CD14-positive monocyte (primary cell): ENCODE results near the gene TJP3. TPM values are rescaled to one million over a fixed set of nuclear protein-coding genes. Genes with fewer than 3 reads are reported as not detected.

Experiments
- DNase-seq, 3 donors: peaks; one replicate each; pipeline ENCODE4 v3.0.0-alpha.2; 2011 to 2022
- H2AFZ ChIP-seq: 2 replicates; pipeline ENCODE4 v1.6.0; 2012; ENCODE audit warnings: mild to moderate bottlenecking, low read depth, low read length, inconsistent platforms; ENCODE audit not compliant: insufficient read depth, poor library complexity, severe bottlenecking
- H3K27ac ChIP-seq, 2 donors: 1 replicate in 1 of 2; 2 replicates in 1 of 2; pipeline ENCODE4 v1.5.1; 2012 to 2013; ENCODE audit warnings: low read length in 2 of 2, control low read depth in 1 of 2, inconsistent platforms in 1 of 2, low read depth in 1 of 2, mild to moderate bottlenecking in 1 of 2
- H3K27me3 ChIP-seq, 2 donors: one replicate each; pipeline versions ENCODE4 v1.6.0 to v1.6.1; 2011 to 2013; ENCODE audit warnings: low read length in 2 of 2; ENCODE audit not compliant: control insufficient read depth in 2 of 2, insufficient read depth in 2 of 2
- H3K36me3 ChIP-seq, 2 donors: replicated peaks in 1 of 2; 1 replicate in 1 of 2; 2 replicates in 1 of 2; pipeline versions ENCODE4 v1.5.1 to v1.6.1; 2012 to 2013; ENCODE audit warnings: low read length in 2 of 2, control low read depth in 1 of 2, inconsistent platforms in 1 of 2, mild to moderate bottlenecking in 1 of 2; ENCODE audit not compliant: insufficient read depth in 2 of 2, control insufficient read depth in 1 of 2
- H3K4me1 ChIP-seq, 2 donors: 1 replicate in 1 of 2; 2 replicates in 1 of 2; pipeline versions ENCODE4 v1.5.1 to v1.6.1; 2012 to 2013; ENCODE audit warnings: low read length in 2 of 2, control low read depth in 1 of 2, inconsistent platforms in 1 of 2, mild to moderate bottlenecking in 1 of 2, moderate library complexity in 1 of 2; ENCODE audit not compliant: insufficient read depth in 2 of 2, control insufficient read depth in 1 of 2
- H3K4me2 ChIP-seq: replicated peaks from 2 replicates; pipeline ENCODE3; 2012; ENCODE audit warnings: low read length, moderate library complexity, mild to moderate bottlenecking; ENCODE audit not compliant: poor library complexity, severe bottlenecking; ENCODE audit errors: extremely low read depth
- H3K4me3 ChIP-seq, 3 experiments: fragments of 200-600 bp in 1 of 3; sonication (generic) in 1 of 3; replicated peaks in 1 of 3; 1 replicate in 2 of 3; 2 replicates in 1 of 3; pipeline ENCODE4 v1.5.1; 2011 to 2013; ENCODE audit warnings: low read length in 3 of 3, mild to moderate bottlenecking in 3 of 3, control low read depth in 2 of 3, low read depth in 2 of 3, inconsistent platforms in 1 of 3, moderate library complexity in 1 of 3
- H3K79me2 ChIP-seq: 2 replicates; pipeline ENCODE4 v1.6.0; 2012; ENCODE audit warnings: mild to moderate bottlenecking, control low read depth, inconsistent platforms, low read length, moderate library complexity; ENCODE audit not compliant: insufficient read depth
- H3K9ac ChIP-seq: 2 replicates; pipeline ENCODE4 v1.6.0; 2017; ENCODE audit warnings: low read length, mild to moderate bottlenecking; ENCODE audit not compliant: insufficient read depth, poor library complexity, severe bottlenecking
- H3K9me3 ChIP-seq, 2 donors: replicated peaks in 1 of 2; 1 replicate in 1 of 2; 2 replicates in 1 of 2; pipeline versions ENCODE4 v1.5.1 to v1.6.1; 2012 to 2013; ENCODE audit warnings: low read length in 2 of 2, control low read depth in 1 of 2; ENCODE audit not compliant: control insufficient read depth in 1 of 2, insufficient read depth in 1 of 2
- H4K20me1 ChIP-seq: 2 replicates; pipeline ENCODE4 v1.6.0; 2012; ENCODE audit warnings: mild to moderate bottlenecking, low read length, control low read depth, moderate library complexity; ENCODE audit not compliant: insufficient read depth
- H3K27ac Mint-ChIP-seq, 7 donors: one replicate each; pipeline ENCODE4 v1.8.0; 2020; ENCODE audit warnings: mild to moderate bottlenecking in 7 of 7, mixed read lengths in 7 of 7, moderate library complexity in 6 of 7, inconsistent platforms in 2 of 7
- H3K27me3 Mint-ChIP-seq, 3 donors: one replicate each; pipeline ENCODE4 v1.8.0; 2021 to 2022; ENCODE audit warnings: low read depth in 3 of 3, mild to moderate bottlenecking in 3 of 3, mixed read lengths in 3 of 3, moderate library complexity in 3 of 3, inconsistent platforms in 1 of 3
- H3K36me3 Mint-ChIP-seq, 2 donors: one replicate each; pipeline ENCODE4 v1.8.0; 2020; ENCODE audit warnings: mixed read lengths in 2 of 2, inconsistent platforms in 1 of 2, mild to moderate bottlenecking in 1 of 2
- H3K4me1 Mint-ChIP-seq: one replicate; pipeline ENCODE4 v1.8.0; 2020; ENCODE audit warnings: mild to moderate bottlenecking, mixed read lengths
- H3K4me3 Mint-ChIP-seq, 2 donors: one replicate each; pipeline ENCODE4 v1.8.0; 2020; ENCODE audit warnings: mild to moderate bottlenecking in 2 of 2, mixed read lengths in 2 of 2, moderate library complexity in 1 of 2
- H3K9me3 Mint-ChIP-seq, 7 donors: one replicate each; pipeline ENCODE4 v1.8.0; 2020 to 2022; ENCODE audit warnings: mixed read lengths in 7 of 7, mild to moderate bottlenecking in 6 of 7, moderate library complexity in 6 of 7, inconsistent platforms in 2 of 7
- WGBS: methylation state at CpG from one replicate; pipeline ENCODE4 v1.1.5; 2013; ENCODE audit warnings: missing lambda C conversion rate; ENCODE audit not compliant: insufficient coverage; 5-methylcytosine and 5-hydroxymethylcytosine counted together
- intact Hi-C, 2 donors: fragments of 100-400 bp; cut with micrococcal nuclease; formaldehyde crosslinking; loops; one replicate each; pipeline versions ENCODE4 v1.15.0 to v1.15.1; 2023
- polyA plus RNA-seq, 3 donors: library from polyadenylated mRNA; depleted of rRNA in 1 of 3; unstranded in 2 of 3; stranded (reverse) in 1 of 3; fragments of 300-500 nt in 2 of 3; fragments of >200 nt in 1 of 3; fragmentation: Illumina TruSeq in 2 of 3; gene quantifications; 1 replicate in 2 of 3; 2 replicates in 1 of 3; pipeline ENCODE4 v1.2.3, GENCODE V29; 2012 to 2021
- TF ChIP-seq, protein P1 (sequence below): fragments of 200-600 bp; IDR thresholded peaks from one replicate; pipeline ENCODE4 v1.8.0; 2022; ENCODE audit warnings: antibody characterized with exemption, mild to moderate bottlenecking

Gene TJP3
- polyA plus RNA-seq, 3 donors, result 0.01 TPM; not detected in 2

GRCh38 chr19:3771000-3771905, 63.1 kb downstream of the TJP3 start:
- TF ChIP-seq, protein P1, sequence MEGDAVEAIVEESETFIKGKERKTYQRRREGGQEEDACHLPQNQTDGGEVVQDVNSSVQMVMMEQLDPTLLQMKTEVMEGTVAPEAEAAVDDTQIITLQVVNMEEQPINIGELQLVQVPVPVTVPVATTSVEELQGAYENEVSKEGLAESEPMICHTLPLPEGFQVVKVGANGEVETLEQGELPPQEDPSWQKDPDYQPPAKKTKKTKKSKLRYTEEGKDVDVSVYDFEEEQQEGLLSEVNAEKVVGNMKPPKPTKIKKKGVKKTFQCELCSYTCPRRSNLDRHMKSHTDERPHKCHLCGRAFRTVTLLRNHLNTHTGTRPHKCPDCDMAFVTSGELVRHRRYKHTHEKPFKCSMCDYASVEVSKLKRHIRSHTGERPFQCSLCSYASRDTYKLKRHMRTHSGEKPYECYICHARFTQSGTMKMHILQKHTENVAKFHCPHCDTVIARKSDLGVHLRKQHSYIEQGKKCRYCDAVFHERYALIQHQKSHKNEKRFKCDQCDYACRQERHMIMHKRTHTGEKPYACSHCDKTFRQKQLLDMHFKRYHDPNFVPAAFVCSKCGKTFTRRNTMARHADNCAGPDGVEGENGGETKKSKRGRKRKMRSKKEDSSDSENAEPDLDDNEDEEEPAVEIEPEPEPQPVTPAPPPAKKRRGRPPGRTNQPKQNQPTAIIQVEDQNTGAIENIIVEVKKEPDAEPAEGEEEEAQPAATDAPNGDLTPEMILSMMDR, result no peak
- Histone ChIP-seq H2AFZ (no peak overlapping the region), H3K27me3 (no peaks in the 10 kb centered on the region), H3K4me1 (no peaks in the 10 kb centered on the region), H3K36me3 (peaks cover 35 to 38% of the 10 kb centered on the region in 2 donors), H3K4me3 (no peak overlapping the region), H3K79me2 (no peaks in the 10 kb centered on the region), H3K9ac (no peak overlapping the region), H4K20me1 (peaks cover 13% of the 10 kb centered on the region), H3K9me3 (no peaks in the 10 kb centered on the region), H3K4me2 (no peak overlapping the region), H3K27ac (no peak overlapping the region)
- Mint-ChIP-seq H3K4me1 (no peaks in the 10 kb centered on the region), H3K4me3 (no peak overlapping the region), H3K36me3 (peaks cover 17 to 38% of the 10 kb centered on the region in 2 donors), H3K9me3 (peaks cover 0 to 3% (median 1%) of the 10 kb centered on the region in 7 donors), H3K27ac (no peak overlapping the region), H3K27me3 (peaks cover 0 to 10% (median 0%) of the 10 kb centered on the region in 3 donors)
- intact Hi-C loops, result no loop called here
- no peak for DNase-seq
- 92% methylated on average over 27 of the region's 35 CpGs for WGBS

GRCh38 chr19:3771906-3772455, 63.8 kb downstream of the TJP3 start, which contains the start of gene RAX2:
TSS of gene RAX2 (minus strand) at chr19:3772228. CDS start at chr19:3771742, 486 bp downstream.
- no peaks in the 10 kb centered on the region for H3K27me3 ChIP-seq
- H3K9ac ChIP-seq, result no peak within 1 kb of the TSS
- TF ChIP-seq, protein P1, result no peak
- no peaks in the 10 kb centered on the region for H3K9me3 ChIP-seq
- Mint-ChIP-seq H3K4me3 (no peak within 1 kb of the TSS), H3K36me3 (peaks cover 11 to 31% of the 10 kb centered on the region in 2 donors), H3K4me1 (no peaks in the 10 kb centered on the region), H3K27ac (peak within 1 kb of the TSS in 1 of 7 donors; percentile 17), H3K9me3 (peaks cover 0 to 3% (median 1%) of the 10 kb centered on the region in 7 donors), H3K27me3 (peaks cover 0 to 12% (median 1%) of the 10 kb centered on the region in 3 donors)
- intact Hi-C loops, result no loop called here
- H3K36me3 ChIP-seq, result peaks cover 28 to 30% of the 10 kb centered on the region in 2 donors
- H3K4me1 ChIP-seq, result no peaks in the 10 kb centered on the region
- H3K4me3 ChIP-seq, result no peak within 1 kb of the TSS
- no peaks in the 10 kb centered on the region for H3K79me2 ChIP-seq
- no peak for DNase-seq
- peaks cover 10% of the 10 kb centered on the region for H4K20me1 ChIP-seq
- no peak within 1 kb of the TSS for H2AFZ ChIP-seq
- no peak within 1 kb of the TSS for H3K4me2 ChIP-seq
- 73% methylated on average over 17 of the region's 23 CpGs for WGBS
- no peak within 1 kb of the TSS for H3K27ac ChIP-seq
